Endodermal cell (in vitro differentiated cells): ENCODE results near the gene THADA. TPM values are rescaled to one million over a fixed set of nuclear protein-coding genes. Genes with fewer than 3 reads are reported as not detected.

Experiments
- DNase-seq: peaks from one replicate; pipeline ENCODE4 v3.0.0-alpha.2; 2017
- H3K27ac ChIP-seq: 2 replicates; pipeline ENCODE4 v1.5.1; 2013; ENCODE audit warnings: mild to moderate bottlenecking, low read depth, low read length, moderate library complexity
- H3K27me3 ChIP-seq: 2 replicates; pipeline ENCODE4 v1.6.1; 2013; ENCODE audit warnings: mild to moderate bottlenecking, low read length, moderate library complexity; ENCODE audit not compliant: insufficient read depth, control insufficient read depth, poor library complexity, severe bottlenecking
- H3K36me3 ChIP-seq: 2 replicates; pipeline ENCODE4 v1.7.0; 2013; ENCODE audit warnings: mild to moderate bottlenecking, low read length, moderate library complexity; ENCODE audit not compliant: control insufficient read depth, insufficient read depth
- H3K4me1 ChIP-seq: one replicate; pipeline ENCODE4 v1.7.0; 2013; ENCODE audit warnings: low read length; ENCODE audit not compliant: control insufficient read depth, insufficient read depth
- H3K4me3 ChIP-seq: 2 replicates; pipeline ENCODE4 v1.5.1; 2013; ENCODE audit warnings: mild to moderate bottlenecking, low read length, moderate library complexity
- H3K9ac ChIP-seq: 2 replicates; pipeline ENCODE4 v1.6.1; 2013; ENCODE audit warnings: mild to moderate bottlenecking, low read length, moderate library complexity; ENCODE audit not compliant: poor library complexity, severe bottlenecking; ENCODE audit errors: extremely low read depth
- H3K9me3 ChIP-seq: 2 replicates; pipeline ENCODE4 v1.6.1; 2013; ENCODE audit warnings: mild to moderate bottlenecking, low read length, moderate library complexity; ENCODE audit not compliant: control insufficient read depth
- H3K27ac Mint-ChIP-seq: 2 replicates; pipeline ENCODE4 v1.8.0; 2020; ENCODE audit warnings: mixed read lengths
- H3K27me3 Mint-ChIP-seq: 2 replicates; pipeline ENCODE4 v1.8.0; 2021; ENCODE audit warnings: mild to moderate bottlenecking, mixed read lengths; ENCODE audit not compliant: insufficient read depth
- H3K36me3 Mint-ChIP-seq: 2 replicates; pipeline ENCODE4 v1.8.0; 2020; ENCODE audit warnings: low read depth, mixed read lengths
- H3K4me1 Mint-ChIP-seq: 2 replicates; pipeline ENCODE4 v1.8.0; 2020; ENCODE audit warnings: mixed read lengths
- H3K4me3 Mint-ChIP-seq: 2 replicates; pipeline ENCODE4 v1.8.0; 2020; ENCODE audit warnings: mild to moderate bottlenecking, moderate library complexity, mixed read lengths
- H3K9me3 Mint-ChIP-seq: 2 replicates; pipeline ENCODE4 v1.8.0; 2020; ENCODE audit warnings: mild to moderate bottlenecking, mixed read lengths
- WGBS, 2 experiments: methylation state at CpG; one replicate each; pipeline versions ENCODE4 v1.1.5 to v1.1.7; 2013; ENCODE audit warnings: missing lambda C conversion rate in 2 of 2, mixed read lengths in 1 of 2; ENCODE audit not compliant: insufficient coverage in 1 of 2, insufficient read length in 1 of 2; 5-methylcytosine and 5-hydroxymethylcytosine counted together
- total RNA-seq, 2 donors: library from RNA; stranded (reverse); fragmentation: NEBNext Ultra II Directional in 1 of 2; extraction: Animal tissue kit (Norgen Biotek cat#: 25700) in 1 of 2; gene quantifications; 2 replicates in 1 of 2; 3 replicates in 1 of 2; pipeline ENCODE4 v1.2.1, GENCODE V29; 2021
- TF ChIP-seq, protein P1 (sequence below): fragments of 200-600 bp; sonication (generic); conservative IDR thresholded peaks from 2 replicates; pipeline ENCODE4 v1.5.0; 2021; ENCODE audit warnings: antibody characterized with exemption, mild to moderate bottlenecking

The THADA gene
- total RNA-seq, 2 donors from 2014 or later: 32.8 to 35.0 TPM

DNA sequence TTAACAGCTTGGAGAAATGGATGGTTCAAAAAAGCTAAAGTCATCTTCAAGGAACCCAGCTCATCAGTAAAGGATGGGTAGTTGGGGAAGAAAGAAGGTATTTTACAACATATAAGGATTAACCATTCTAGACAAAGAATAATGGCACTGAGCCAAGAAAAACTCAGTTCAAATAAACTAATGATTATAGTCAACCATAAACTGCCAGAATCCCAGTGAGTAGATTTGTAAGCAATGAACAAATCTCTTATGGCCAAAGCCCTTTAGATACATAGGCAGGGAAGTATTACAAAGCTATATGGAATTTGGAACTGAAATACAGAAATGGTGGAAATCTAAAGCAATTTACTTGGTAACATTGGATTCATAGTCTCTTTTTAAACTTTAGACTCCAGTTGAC, 277.0 kb downstream of the THADA start:
- Histone ChIP-seq H3K27ac (no peak overlapping the region), H3K9me3 (no peaks in the 10 kb centered on the region), H3K36me3 (no peaks in the 10 kb centered on the region), H3K4me3 (no peak overlapping the region), H3K27me3 (no peaks in the 10 kb centered on the region), H3K4me1 (no peaks in the 10 kb centered on the region), H3K9ac (no peak overlapping the region)
- no peak overlapping the region for H3K27ac Mint-ChIP-seq
- no peaks in the 10 kb centered on the region for H3K9me3 Mint-ChIP-seq
- TF ChIP-seq, protein P1, sequence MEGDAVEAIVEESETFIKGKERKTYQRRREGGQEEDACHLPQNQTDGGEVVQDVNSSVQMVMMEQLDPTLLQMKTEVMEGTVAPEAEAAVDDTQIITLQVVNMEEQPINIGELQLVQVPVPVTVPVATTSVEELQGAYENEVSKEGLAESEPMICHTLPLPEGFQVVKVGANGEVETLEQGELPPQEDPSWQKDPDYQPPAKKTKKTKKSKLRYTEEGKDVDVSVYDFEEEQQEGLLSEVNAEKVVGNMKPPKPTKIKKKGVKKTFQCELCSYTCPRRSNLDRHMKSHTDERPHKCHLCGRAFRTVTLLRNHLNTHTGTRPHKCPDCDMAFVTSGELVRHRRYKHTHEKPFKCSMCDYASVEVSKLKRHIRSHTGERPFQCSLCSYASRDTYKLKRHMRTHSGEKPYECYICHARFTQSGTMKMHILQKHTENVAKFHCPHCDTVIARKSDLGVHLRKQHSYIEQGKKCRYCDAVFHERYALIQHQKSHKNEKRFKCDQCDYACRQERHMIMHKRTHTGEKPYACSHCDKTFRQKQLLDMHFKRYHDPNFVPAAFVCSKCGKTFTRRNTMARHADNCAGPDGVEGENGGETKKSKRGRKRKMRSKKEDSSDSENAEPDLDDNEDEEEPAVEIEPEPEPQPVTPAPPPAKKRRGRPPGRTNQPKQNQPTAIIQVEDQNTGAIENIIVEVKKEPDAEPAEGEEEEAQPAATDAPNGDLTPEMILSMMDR: no peak
- no peak for DNase-seq
- no peak overlapping the region for H3K4me3 Mint-ChIP-seq
- peaks cover 2% of the 10 kb centered on the region for H3K36me3 Mint-ChIP-seq
- H3K27me3 Mint-ChIP-seq: no peaks in the 10 kb centered on the region
- peaks cover 9% of the 10 kb centered on the region for H3K4me1 Mint-ChIP-seq

DNA sequence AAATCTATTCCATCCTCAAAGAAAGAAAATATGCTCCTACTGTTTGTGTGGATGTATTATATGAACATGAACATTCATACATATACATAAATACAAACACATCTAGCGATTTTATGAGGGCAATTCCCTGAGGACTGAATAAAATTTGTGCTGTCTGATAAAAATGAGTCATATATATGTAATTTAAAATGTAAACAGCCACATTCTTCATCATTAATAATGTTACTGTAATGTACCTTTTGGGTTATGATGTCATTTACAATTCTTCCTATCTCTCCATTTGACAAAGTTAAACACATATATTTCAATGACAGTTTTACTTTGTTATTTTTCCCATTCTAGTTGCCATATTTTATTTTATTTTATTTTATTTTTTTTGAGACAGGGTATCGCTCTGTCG, 278.2 kb downstream of the THADA start:
- no peak overlapping the region for H3K9ac ChIP-seq
- 95% methylated on average over 2 of the region's 3 CpGs; no CpG with 5 or more reads in 1 of the 2 experiments for WGBS, 2 experiments
- Mint-ChIP-seq H3K27me3 (no peaks in the 10 kb centered on the region), H3K4me3 (no peak overlapping the region), H3K9me3 (no peaks in the 10 kb centered on the region), H3K36me3 (peaks cover 2% of the 10 kb centered on the region), H3K4me1 (peaks cover 4% of the 10 kb centered on the region), H3K27ac (no peak overlapping the region)
- TF ChIP-seq, protein P1: no peak
- H3K4me1 ChIP-seq: no peaks in the 10 kb centered on the region
- no peaks in the 10 kb centered on the region for H3K27me3 ChIP-seq
- no peaks in the 10 kb centered on the region for H3K9me3 ChIP-seq
- H3K36me3 ChIP-seq: no peaks in the 10 kb centered on the region
- DNase-seq: no peak
- H3K4me3 ChIP-seq: no peak overlapping the region
- H3K27ac ChIP-seq: no peak overlapping the region

- no peaks in the 10 kb centered on the region for H3K9me3 ChIP-seq
- H3K36me3 Mint-ChIP-seq: peaks cover 2% of the 10 kb centered on the region
- H3K9me3 Mint-ChIP-seq: no peaks in the 10 kb centered on the region
- H3K27ac Mint-ChIP-seq: no peak overlapping the region
- no peaks in the 10 kb centered on the region for H3K27me3 ChIP-seq
- WGBS, 2 experiments: 88 to 100% methylated on average over 1 of the region's 1 CpG
- peaks cover 4% of the 10 kb centered on the region for H3K4me1 Mint-ChIP-seq
- H3K4me3 ChIP-seq: no peak overlapping the region
- H3K36me3 ChIP-seq: no peaks in the 10 kb centered on the region
- H3K27ac ChIP-seq: no peak overlapping the region
- no peak overlapping the region for H3K4me3 Mint-ChIP-seq
- H3K9ac ChIP-seq: no peak overlapping the region
- no peaks in the 10 kb centered on the region for H3K4me1 ChIP-seq
- H3K27me3 Mint-ChIP-seq: no peaks in the 10 kb centered on the region
- TF ChIP-seq, protein P1: no peak
- no peak for DNase-seq
Observed at GRCh38 chr2:43317194-43317593, 278.6 kb downstream of the THADA start.
